HL-60/S4 treated with phorbol 12-myristate 13-acetate at 8.2 ng/mL for 4 days and 3 days (cell line): ENCODE measurements around the gene NCOR2.

Experiments
- in situ Hi-C: fragments of 300-500 bp; cut with MboI; formaldehyde crosslinking; loops from 2 replicates; pipeline ENCODE4 v1.15.0; 2022; ENCODE audit warnings: low sequenced_read_pairs

NCOR2 gene

GRCh38 chr12:124545508-124546418, 21.6 kb downstream of the NCOR2 start:
- in situ Hi-C loops, result no loop called here

- in situ Hi-C loops, result no loop called here
Measured at GRCh38 chr12:124544983-124545382, 22.4 kb downstream of the NCOR2 start.

GRCh38 chr12:124544311-124544970, 23.0 kb downstream of the NCOR2 start:
- in situ Hi-C loops, result no loop called here

- in situ Hi-C loops, result no loop called here
Measured at GRCh38 chr12:124543590-124544310, 23.7 kb downstream of the NCOR2 start.

GRCh38 chr12:124543052-124543589, 24.3 kb downstream of the NCOR2 start:
- in situ Hi-C loops, result no loop called here

GRCh38 chr12:124542021-124542949, 25.1 kb downstream of the NCOR2 start:
- in situ Hi-C loops, result no loop called here

- in situ Hi-C loops, result no loop called here
Measured at GRCh38 chr12:124541322-124541721, 26.1 kb downstream of the NCOR2 start.

- in situ Hi-C loops, result no loop called here
Measured at GRCh38 chr12:124539084-124540041, 28.0 kb downstream of the NCOR2 start.

GRCh38 chr12:124538194-124539082, 29.0 kb downstream of the NCOR2 start:
- in situ Hi-C loops, result no loop called here

- in situ Hi-C loops, result no loop called here
Measured at GRCh38 chr12:124537525-124538193, 29.8 kb downstream of the NCOR2 start.

GRCh38 chr12:124536641-124537040, 30.8 kb downstream of the NCOR2 start:
- in situ Hi-C loops, result no loop called here

- in situ Hi-C loops, result no loop called here
Measured at GRCh38 chr12:124534776-124535740, 32.4 kb downstream of the NCOR2 start.

GRCh38 chr12:124533456-124533855, 34.0 kb downstream of the NCOR2 start:
- in situ Hi-C loops, result no loop called here

- in situ Hi-C loops, result no loop called here
Measured at GRCh38 chr12:124532967-124533366, 34.4 kb downstream of the NCOR2 start.

GRCh38 chr12:124532331-124532750, 35.1 kb downstream of the NCOR2 start:
- in situ Hi-C loops, result no loop called here

GRCh38 chr12:124531906-124532305, 35.5 kb downstream of the NCOR2 start:
- in situ Hi-C loops, result no loop called here
